Right renal pelvis (tissue), 4 donors: Measurements from ENCODE around the gene PLD3. TPM values are rescaled to one million over a fixed set of nuclear protein-coding genes. Genes with fewer than 3 reads are reported as not detected.
"Not testable (repeated sequence)": the region's sequence is repeated elsewhere in the genome, so short reads cannot be mapped to it uniquely, and the experiment has no call there.

ENCODE experiments used
- DNase-seq, 4 donors: peaks; one replicate each; pipeline ENCODE4 v3.0.0-alpha.2; 2013; ENCODE audit warnings: low read depth in 4 of 4, low spot score in 3 of 4, missing footprints in 1 of 4
- polyA plus RNA-seq, 4 donors: library from polyadenylated mRNA; unstranded; fragments of 120-200 nt; gene quantifications; one replicate each; pipeline ENCODE4 v1.2.1, GENCODE V29; 2013; ENCODE audit not compliant: insufficient read length in 4 of 4

The PLD3 gene
- polyA plus RNA-seq, 4 donors, result 229 to 330 (median 257) TPM

DNA sequence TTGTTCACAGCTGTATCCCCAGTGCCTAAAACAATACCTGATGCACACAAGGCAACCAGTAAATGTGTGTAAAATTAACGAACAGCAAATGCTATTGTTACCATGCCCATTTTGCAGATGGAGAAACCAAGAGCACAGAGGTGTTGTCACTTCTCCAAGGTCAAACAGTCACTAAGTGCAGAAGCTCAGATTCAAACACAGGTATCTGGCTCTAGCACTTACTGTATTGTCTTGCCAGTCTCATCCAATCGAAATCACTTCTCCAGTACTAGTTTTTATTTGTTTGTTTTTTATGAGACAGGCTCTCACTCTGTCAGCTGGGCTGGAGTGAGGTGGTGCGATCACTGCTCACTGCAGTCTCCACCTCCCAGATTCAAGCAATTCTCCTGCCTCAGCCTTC is 13.7 kb downstream of the PLD3 start:
- DNase-seq, result no peak

DNA sequence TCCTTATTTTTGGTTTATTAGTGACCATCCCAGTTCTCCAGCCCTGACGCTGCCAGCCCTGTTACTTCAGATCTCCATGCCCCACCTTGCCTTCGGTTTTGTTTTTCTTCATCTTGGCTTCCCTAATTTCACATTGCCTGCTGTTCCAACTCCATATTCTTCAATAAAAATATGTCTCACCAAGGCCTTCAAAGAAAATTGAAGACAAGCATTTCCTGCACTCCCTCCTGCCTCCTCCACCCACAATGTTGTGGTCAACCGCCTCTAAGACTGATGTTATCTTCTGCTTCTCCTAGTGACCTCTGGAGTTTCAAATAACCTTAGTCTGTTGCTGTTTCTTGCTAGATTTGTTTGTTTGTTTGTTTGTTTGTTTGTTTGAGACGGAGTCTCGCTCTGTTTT is 14.6 kb downstream of the PLD3 start:
- DNase-seq, result no peak

GRCh38 chr19:40365010-40365409 is 16.5 kb downstream of the PLD3 start:
- no peak for DNase-seq

DNA sequence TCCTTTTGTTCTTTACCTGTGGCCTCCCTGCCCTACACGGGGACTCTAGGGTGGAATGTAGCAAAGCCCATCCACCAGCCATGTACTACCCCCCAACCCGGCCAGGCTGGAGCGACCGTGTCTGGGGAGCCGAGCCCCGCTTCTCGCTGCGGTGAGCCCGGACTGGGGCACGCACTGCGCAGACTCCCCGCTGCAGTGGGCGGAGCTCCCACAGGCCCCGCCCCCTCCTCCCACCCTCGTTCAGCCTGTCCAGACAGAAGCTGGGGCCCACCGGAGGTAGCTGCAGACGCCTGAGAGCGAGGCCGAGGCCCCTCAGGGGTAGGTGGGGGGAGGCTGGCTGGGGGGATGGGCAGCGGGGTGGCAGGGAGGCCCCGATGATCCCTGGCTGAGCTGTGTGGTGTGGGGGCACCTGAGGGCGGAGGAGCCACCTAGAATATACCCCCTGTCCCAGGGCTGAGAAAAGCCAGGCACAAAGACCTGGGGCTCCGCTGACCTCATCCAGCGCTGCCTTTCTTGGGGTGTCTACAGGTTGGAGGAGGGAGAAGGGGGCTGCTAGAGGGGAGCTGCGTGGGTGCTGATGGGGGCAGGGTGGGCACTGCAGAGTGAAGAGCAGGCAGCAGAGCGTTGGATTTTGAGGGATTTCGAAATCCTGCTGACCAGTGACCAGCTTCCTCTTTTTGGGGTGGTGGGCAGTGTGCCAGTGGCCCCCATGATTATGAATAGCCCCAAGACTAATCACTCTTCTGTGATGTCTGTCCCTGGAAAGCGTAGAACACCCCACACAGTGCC is 17.3 kb downstream of the PLD3 start:
- DNase-seq, result peak; percentile 65 to 77 (median 75)

- no peak for DNase-seq
Observed at GRCh38 chr19:40366697-40367561, 18.4 kb downstream of the PLD3 start.

DNA sequence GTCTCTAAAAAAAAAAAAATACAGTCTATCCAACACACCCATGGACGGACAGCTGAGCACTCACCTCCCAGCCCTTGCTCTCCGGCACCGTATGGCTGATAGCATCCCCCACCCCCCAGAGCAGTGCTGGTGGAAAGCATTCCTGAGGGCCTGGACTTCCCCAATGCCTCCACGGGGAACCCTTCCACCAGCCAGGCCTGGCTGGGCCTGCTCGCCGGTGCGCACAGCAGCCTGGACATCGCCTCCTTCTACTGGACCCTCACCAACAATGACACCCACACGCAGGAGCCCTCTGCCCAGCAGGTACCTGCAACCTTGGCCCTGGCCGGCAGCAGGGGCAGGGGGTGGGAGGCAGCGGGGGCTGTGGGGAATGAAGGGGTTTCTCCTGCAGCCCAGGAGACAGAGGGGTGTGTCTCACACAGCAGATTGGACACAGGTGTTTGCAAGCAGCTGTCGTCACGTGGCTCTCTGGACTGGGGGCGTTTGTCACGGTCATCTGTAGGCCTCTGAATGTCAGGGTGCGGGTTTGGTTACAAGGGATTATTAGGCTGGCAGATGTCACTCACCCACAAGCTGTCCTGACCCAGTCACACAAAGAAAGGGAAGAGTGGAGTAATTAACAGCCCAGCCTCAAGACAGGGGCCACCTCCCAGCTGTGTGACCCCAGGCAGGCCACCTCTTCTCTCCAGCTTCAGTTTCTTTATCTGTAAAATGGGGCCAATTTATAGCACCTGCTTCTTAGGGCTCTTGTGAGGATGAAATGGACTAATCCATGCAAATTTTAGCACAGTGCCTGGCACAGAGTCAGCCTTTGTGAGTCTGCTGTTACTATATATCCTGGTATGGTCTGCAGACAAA is 19.3 kb downstream of the PLD3 start:
- no peak for DNase-seq

DNA sequence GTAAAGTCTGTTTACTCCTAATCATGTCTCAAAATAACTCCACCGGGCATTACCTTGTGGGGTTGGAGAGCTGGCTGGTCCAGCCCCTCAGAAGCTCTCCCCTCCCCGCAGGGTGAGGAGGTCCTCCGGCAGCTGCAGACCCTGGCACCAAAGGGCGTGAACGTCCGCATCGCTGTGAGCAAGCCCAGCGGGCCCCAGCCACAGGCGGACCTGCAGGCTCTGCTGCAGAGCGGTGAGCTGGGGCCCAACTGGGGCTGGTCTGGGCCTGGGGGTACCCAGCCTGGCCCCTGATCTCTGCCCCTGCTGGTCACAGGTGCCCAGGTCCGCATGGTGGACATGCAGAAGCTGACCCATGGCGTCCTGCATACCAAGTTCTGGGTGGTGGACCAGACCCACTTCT is 21.3 kb downstream of the PLD3 start:
- no peak for DNase-seq

DNA sequence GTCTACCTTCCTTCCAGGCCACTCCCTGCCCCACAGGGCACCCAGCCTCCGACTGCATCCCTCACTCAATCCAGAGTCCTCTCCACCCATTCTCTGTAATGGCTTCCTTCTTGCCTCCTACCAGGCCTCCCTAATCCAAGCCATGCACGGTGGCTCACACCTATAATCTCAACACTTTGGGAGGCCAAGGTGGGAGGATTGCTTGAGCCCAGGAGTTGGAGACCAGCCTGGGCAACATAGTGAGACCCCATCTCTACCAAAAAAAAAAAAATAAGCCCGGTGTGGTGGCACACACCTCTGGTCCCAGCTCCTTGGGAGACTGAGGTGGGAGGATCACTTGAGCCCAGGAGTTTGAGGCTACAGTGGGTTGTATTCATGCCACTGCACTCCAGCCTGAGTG is 21.8 kb downstream of the PLD3 start:
- DNase-seq, result not testable (repeated sequence)

DNA sequence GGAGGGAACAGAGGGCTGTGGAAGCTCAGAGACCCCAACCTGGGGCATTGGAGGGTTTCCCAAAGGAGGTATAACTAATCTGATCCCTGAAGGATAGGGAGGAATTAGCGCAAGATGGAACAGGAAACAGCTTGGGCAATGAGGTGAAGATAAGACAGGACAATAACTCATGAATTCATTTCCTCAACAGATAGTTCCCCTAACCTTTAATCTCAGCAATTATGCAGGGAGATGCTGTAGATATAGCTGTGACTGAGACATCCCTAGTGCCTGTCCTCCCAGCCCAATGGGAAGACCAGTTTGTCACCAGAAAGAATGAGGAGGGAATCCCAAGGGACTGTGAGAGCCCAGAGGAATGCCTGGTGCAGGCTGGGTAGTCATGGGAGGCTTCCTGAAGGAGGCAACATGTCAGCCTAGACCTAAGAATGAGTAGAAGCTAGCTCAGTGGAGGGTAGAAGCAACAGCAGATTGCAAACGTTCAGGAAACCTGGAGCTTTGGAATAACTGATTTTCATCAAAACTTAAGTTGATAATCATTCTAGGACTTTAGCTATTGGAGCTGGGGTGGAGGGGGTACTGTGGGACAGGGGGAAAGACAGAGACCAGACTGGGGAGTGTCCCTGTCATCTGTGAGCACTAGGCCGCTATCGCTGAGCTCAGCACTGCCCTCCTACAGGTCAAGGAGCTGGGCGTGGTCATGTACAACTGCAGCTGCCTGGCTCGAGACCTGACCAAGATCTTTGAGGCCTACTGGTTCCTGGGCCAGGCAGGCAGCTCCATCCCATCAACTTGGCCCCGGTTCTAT is 22.7 kb downstream of the PLD3 start:
- no peak for DNase-seq

DNA sequence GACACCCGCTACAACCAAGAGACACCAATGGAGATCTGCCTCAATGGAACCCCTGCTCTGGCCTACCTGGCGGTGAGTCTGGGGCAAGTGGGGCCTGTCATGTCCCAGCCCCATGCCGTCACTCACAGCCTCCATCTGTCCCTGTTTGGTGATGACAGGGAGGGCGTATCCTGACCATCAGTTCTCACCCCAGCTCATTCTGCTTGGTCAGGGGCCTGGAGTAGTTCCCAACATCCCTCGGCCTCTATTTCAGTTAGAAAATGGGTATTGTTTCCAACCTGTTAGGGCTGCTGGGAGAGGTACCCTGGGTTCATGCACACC is 23.3 kb downstream of the PLD3 start:
- DNase-seq, result no peak

DNA sequence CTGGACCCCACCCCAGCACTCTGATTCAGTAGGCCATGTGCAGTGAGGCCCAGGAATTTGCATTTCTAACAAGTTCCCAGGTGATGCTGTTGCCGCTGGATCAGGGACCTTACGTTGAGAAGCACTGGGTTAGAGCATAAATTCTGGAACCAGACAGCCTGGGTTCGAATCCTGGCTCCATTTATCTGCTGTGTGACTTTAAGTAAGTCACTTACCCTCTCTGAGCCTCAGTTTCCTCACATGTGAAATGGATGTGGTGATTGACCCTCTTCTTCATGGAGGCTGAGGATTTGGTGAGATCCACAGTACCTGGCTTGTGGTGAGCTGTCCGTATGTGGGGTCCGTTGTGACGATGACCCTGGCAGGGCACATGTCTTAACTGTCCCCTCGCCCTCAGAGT is 25.6 kb downstream of the PLD3 start:
- DNase-seq, result no peak

DNA sequence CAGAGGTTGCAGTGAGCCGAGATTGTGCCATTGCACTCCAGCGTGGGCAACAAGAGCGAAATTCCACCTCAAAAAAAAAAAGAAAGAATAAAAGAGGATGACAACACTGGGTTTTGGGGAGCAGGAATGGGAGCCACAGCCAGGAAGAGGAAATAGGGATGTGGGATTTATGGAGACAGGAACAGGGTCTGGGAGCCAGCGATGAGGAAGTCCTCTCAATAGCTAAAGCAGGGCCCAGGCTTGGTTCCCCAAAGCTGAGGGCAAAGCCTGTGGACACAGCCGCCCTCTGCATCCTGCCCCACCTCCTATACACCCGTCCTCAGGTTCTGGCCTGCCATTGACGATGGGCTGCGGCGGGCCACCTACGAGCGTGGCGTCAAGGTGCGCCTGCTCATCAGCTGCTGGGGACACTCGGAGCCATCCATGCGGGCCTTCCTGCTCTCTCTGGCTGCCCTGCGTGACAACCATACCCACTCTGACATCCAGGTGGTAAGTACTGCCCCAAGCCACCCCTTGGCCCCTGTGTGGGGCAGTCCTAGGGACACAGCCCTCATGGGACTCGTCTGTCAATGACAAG is 27.9 kb downstream of the PLD3 start:
- no peak for DNase-seq

GRCh38 chr19:40377876-40378385 is 29.4 kb downstream of the PLD3 start:
- no peak for DNase-seq

DNA sequence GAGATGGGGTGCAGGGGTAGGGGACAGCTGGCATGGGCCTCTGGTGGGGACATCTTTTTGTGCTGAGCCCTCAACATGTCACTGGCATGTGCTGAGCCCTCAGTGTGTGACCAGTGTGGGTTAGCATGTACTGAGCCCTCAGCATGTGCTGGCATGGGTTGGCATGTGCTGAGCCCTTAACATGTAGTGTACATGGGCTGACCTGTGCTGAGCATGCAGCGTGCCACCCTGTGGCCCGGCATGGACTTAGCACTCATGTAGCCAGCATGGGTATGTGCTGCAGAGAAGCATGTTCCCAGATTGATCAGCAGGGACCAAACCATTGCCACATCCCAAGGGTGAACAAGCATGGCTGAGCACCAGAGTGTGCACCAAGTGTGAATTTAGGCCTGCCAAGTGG is 30.0 kb downstream of the PLD3 start:
- DNase-seq, result no peak

DNA sequence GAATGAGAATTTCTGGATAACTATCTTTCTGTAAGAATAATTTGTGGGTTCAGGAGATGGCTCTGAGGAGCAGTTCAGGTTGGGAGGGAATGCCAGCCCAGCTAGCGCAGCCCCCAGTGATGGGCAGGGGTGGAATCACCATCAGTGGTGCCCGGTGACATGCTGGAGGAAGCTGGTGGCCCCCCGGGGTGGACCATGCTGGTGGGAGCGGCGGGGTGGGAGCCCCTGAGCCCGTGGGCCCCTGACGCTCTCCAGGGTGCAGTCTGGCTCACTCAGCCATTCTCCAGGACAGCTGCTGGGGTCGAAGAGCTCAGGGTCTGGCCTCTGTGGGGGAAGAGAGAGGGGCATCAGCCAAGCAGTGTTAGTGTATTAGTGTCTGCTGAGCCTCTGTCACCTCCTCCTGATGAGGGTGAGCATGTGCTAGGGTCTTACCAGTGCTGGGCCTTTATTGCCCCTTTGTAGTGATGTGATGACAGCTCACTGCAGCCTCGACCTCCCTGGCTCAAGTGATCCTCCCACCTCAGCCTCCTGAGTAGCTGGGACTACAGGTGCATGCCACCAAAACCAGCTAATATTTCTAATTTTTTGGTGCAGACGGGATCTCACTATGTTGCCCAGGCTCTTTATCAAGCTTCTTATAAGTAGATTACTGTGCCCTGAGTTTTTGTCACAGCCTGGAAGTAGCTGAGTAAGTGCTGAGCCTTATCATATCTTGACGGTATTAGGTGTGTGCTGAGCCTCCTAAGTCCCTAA is 31.1 kb downstream of the PLD3 start:
- no peak for DNase-seq

GRCh38 chr19:40380199-40381037 is 31.9 kb downstream of the PLD3 start:
- no peak for DNase-seq

DNA sequence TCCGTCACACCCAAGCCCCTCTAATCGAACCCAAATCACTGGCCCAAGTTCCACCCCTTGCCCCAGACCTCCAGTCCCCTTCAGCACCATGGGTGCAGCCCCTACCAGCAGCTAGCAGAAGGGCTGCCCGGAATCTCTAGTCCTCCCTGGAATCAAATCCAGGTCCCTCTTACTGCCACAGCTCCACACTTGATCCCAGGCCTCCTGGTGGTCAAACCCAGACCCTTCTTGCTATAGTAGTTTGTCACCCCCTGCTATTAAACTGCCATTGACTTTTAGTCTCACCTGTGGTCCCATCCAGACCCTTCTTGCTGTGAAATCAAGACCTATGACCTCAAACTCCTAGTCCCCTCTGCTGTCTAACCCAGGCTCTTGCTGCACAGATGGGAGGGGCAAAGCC is 32.8 kb downstream of the PLD3 start:
- DNase-seq, result no peak

- no peak for DNase-seq
Observed at GRCh38 chr19:40383668-40384248, 35.3 kb downstream of the PLD3 start.
